Transverse colon (tissue), 3 donors: Measurements from ENCODE around the gene KIF2C.

ENCODE experiments used
- POLR2A ChIP-seq: fragments of 450-650 bp; IDR thresholded peaks from one replicate; pipeline ENCODE4 v1.6.1; 2016; ENCODE audit warnings: antibody characterized with exemption, mild to moderate bottlenecking, moderate library complexity
- TF ChIP-seq, protein P1 (sequence below), 5 experiments: fragments of 200-600 bp in 3 of 5; fragments of 450-650 bp in 2 of 5; sonication (generic) in 3 of 5; IDR thresholded peaks; 1 replicate in 2 of 5; 2 replicates in 3 of 5; pipeline ENCODE4 v1.5.1; 2016 to 2017; ENCODE audit warnings: antibody characterized with exemption in 5 of 5, inconsistent platforms in 3 of 5, mild to moderate bottlenecking in 2 of 5, moderate library complexity in 1 of 5

DNA sequence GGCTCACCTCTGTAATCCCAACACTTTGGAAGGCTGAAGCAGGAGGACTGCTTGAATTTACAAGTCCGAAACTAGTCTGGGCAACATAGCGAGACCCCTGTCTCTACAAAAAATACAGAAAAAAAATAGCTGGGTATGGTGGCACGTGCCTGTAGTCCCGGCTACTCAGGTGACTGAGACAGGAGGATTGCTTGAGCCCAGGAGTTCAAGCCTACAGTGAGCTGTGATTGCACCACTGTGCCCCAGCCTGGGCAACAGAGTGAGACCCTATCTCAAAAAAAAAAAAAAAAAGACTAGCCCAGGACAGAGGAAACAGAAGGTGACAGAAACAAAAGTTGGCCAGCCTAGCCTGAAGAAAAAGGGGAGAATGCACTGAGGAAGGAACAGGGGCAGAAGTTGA lies 44.0 kb upstream of the KIF2C start:
- TF ChIP-seq POLR2A: no peak
- TF ChIP-seq, protein P1, sequence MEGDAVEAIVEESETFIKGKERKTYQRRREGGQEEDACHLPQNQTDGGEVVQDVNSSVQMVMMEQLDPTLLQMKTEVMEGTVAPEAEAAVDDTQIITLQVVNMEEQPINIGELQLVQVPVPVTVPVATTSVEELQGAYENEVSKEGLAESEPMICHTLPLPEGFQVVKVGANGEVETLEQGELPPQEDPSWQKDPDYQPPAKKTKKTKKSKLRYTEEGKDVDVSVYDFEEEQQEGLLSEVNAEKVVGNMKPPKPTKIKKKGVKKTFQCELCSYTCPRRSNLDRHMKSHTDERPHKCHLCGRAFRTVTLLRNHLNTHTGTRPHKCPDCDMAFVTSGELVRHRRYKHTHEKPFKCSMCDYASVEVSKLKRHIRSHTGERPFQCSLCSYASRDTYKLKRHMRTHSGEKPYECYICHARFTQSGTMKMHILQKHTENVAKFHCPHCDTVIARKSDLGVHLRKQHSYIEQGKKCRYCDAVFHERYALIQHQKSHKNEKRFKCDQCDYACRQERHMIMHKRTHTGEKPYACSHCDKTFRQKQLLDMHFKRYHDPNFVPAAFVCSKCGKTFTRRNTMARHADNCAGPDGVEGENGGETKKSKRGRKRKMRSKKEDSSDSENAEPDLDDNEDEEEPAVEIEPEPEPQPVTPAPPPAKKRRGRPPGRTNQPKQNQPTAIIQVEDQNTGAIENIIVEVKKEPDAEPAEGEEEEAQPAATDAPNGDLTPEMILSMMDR (IDR thresholded peaks at IDR 0.05): no peak
